GM10266 (cell line): ENCODE measurements around the gene CLN5.
A peak's percentile ranks its signal among the peaks of the same experiment; 100 is the strongest.
"Not testable (repeated sequence)": the region's sequence is repeated elsewhere in the genome, so short reads cannot be mapped to it uniquely, and the experiment has no call there.

ENCODE experiments used
- DNase-seq: peaks from one replicate; pipeline ENCODE4 v3.0.0; 2012; ENCODE audit errors: extremely low spot score
- CTCF ChIP-seq: IDR thresholded peaks from 2 replicates; pipeline ENCODE4 v1.5.1; 2012; ENCODE audit warnings: mild to moderate bottlenecking, low read depth; ENCODE audit not compliant: control insufficient read depth, insufficient read depth; ENCODE audit errors: missing control alignments

Gene CLN5

GRCh38 chr13:77002590-77003190 lies 10.8 kb downstream of the CLN5 start:
- peak; percentile 51 for TF ChIP-seq CTCF

GRCh38 chr13:77008337-77008736 lies 16.5 kb downstream of the CLN5 start:
- DNase-seq = not testable (repeated sequence)

More at GRCh38 chr13:77002590-77003190, 10.8 kb downstream of the CLN5 start:
- DNase-seq = no peak

GRCh38 chr13:77009011-77009410 lies 17.1 kb downstream of the CLN5 start:
- no peak for TF ChIP-seq CTCF
- DNase-seq = no peak

- DNase-seq = not testable (repeated sequence)
Measured at GRCh38 chr13:77009719-77010118, 17.8 kb downstream of the CLN5 start.

- no peak for DNase-seq
- TF ChIP-seq CTCF = no peak
Measured at GRCh38 chr13:77013853-77014542, 22.1 kb downstream of the CLN5 start.

- DNase-seq = no peak
- no peak for TF ChIP-seq CTCF
Measured at GRCh38 chr13:77014906-77015685, 23.2 kb downstream of the CLN5 start.

GRCh38 chr13:77016251-77016812 lies 24.5 kb downstream of the CLN5 start:
- no peak for DNase-seq
- TF ChIP-seq CTCF = no peak
